ENCODE measurements around the gene DR1.

DNA sequence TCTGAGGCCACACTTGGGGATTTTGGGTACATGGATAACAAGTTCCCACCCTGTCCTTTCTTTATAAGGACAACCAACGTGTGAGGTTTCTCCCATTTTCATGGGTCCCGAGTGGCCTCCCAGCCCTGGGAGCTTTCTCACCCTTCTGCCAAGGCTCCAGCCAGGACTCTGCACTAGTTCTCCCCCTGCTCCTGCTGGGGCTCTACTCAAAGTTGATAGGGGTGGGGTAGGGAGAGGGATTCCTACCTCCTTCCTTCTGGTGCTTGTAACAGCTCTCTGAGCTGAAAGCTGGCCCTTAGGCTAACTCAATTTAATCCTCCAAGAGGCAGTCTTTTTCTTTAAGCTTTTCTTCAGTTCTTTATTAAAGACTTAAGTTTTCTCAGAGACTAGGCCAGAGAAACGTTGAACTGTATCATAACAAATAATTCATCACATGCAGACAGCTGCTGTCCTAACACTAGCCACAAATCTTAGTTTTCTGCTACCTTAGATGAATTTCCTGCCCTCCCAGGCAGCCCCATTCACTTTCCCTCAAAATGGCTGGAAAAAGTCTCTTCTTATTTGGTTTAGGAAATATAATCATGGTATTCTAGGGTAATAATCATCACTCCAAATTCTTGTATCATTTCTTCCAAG lies 22.4 kb upstream of the DR1 start:
- TF ChIP-seq CTCF (IDR thresholded peaks at IDR 0.05) (no peak), POLR2A (IDR thresholded peaks at IDR 0.05) (no peak)

All from testis (tissue), 2 donors.